Skin epidermis (tissue), 12 donors: ENCODE measurements around the gene FLT3LG.

Experiments
- H3K27ac ChIP-seq, 21 experiments: fragments of 200-600 bp; sonication (generic) in 11 of 21; one replicate each; pipeline ENCODE4 v1.5.0; 2020; ENCODE audit warnings: mild to moderate bottlenecking in 3 of 21, inconsistent platforms in 2 of 21, moderate library complexity in 2 of 21
- H3K4me3 ChIP-seq, 7 experiments: fragments of 200-600 bp; sonication (generic) in 2 of 7; one replicate each; pipeline ENCODE4 v1.5.0; 2020; ENCODE audit warnings: inconsistent platforms in 2 of 7, mild to moderate bottlenecking in 2 of 7, moderate library complexity in 1 of 7

FLT3LG gene

DNA sequence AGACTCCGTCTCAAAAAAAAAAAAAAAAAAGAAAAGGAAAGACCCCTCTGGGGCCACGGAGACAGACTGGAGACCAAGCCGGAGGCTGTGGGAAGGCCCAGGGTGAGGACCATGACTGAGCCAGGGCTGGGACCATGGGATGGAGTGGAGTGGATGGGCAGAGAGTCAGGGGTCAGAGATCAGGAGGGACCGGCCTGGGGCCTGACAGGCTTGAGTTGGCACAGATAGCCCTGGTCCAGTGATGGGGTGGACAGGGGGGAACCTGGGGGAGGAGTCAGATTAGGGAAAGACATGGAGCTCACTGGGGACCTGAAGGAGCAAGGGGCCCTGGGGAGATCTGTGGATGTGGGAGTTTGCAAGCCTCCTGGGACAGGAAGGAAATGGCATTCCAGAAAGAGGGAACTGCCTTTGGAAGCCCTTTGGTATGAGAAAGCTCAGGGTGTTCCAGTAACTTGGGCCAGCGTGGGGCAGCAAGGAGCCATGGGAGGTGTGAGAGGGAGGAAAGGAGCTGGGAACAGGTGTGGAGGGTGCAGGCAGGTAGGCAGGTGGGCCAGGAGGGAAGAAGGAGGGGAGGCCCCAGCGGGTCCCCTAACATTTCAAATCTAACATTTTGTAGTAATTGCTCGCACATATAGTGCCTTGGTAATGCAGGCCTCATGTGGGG is 7.1 kb downstream of the FLT3LG start:
- Histone ChIP-seq H3K27ac (no peak overlapping the region), H3K4me3 (no peak overlapping the region)

DNA sequence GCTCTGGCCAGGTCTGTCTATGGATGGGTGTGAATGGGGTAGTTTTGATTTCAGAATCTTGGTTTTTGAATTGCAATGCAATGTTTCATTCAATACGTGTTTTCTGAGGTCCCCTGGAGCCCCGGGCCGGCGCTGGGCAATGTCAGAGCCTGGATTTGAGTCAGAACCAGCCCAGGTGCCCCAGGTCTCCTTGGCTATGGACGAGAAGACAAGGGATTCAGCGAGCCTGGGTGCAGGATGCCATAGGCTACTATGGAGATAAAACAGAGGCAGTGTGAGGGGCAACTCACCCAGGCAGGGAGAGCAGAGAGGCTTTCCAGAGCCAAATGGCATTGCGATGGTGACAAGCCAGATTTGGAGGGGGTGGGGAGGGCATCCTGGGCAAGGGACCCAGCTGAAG is 12.2 kb downstream of the FLT3LG start:
- Histone ChIP-seq H3K27ac (peak overlapping the region in 3 of 21 experiments; percentile 80 to 95 (median 83)), H3K4me3 (no peak overlapping the region)

DNA sequence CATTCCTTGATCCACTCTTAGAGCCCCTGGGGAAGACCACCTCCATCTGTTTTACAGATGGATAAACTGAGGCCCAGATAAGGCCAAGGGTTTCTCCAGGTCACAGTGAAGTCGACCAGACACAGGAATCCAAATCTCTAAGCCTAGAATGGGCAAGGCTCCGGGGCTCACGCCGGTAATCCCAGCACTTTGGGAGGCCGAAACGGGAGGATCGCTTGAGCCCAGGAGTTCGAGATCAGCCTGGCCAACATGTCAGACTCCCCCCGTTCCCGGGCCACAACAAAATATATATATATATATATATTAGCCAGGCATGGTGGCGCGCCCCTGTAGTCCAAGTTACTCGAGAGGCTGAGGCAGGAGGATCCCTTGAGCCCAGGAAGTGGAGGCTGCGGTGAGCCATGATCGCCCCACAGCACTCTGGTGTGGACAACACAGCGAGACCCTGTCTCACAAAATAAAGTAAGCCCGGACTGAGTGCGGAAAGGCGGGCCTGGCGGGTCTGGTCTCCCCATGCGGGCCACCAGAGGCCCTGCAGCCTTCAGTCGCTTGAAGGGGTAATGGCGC is 12.8 kb downstream of the FLT3LG start:
- H3K4me3 ChIP-seq = peak overlapping the region in 1 of 7 experiments; percentile 87

DNA sequence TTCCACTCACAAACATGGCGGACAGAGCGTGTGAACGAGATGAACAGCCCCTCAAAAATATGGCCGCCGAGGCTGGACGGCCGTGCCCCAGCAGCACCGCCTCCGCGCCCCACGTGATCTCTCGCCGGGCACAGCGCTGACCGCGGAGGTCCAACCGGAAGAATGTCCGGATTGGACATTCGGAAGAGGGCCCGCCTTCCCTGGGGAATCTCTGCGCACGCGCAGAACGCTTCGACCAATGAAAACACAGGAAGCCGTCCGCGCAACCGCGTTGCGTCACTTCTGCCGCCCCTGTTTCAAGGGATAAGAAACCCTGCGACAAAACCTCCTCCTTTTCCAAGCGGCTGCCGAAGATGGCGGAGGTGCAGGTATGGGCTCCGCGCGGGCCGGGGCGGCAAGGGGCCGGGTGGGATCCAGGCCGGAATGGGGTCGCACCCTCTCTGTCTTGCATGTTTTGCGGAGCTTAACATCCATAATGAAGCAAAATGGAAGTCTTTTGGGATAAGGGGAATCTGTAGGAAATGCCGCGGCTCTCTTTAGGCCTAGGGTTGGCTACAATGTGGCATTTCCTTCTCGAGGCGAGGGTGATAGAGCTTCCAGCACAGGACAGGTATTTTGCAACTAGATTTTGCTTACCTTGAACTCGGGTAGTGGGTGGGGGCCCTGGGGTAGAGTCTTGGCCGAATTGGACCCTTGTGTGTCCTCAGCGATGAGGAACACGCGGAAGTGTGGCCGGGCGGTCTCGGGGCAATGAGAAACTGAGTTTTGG is 13.4 kb downstream of the FLT3LG start, which contains the start of gene RPL13A:
Gene RPL13A, plus strand, starts transcription at position 332 of the 769 bp plus-strand sequence. Its CDS starts 22 bp downstream, at position 354.
- Histone ChIP-seq H3K27ac (peak within 1 kb of the TSS; percentile 57 to 97 (median 93)), H3K4me3 (peak within 1 kb of the TSS; percentile 59 to 98 (median 92))

More for the DNA sequence above, 12.8 kb downstream of the FLT3LG start:
- H3K27ac ChIP-seq = peak overlapping the region in 20 of 21 experiments; percentile 44 to 95 (median 74)

DNA sequence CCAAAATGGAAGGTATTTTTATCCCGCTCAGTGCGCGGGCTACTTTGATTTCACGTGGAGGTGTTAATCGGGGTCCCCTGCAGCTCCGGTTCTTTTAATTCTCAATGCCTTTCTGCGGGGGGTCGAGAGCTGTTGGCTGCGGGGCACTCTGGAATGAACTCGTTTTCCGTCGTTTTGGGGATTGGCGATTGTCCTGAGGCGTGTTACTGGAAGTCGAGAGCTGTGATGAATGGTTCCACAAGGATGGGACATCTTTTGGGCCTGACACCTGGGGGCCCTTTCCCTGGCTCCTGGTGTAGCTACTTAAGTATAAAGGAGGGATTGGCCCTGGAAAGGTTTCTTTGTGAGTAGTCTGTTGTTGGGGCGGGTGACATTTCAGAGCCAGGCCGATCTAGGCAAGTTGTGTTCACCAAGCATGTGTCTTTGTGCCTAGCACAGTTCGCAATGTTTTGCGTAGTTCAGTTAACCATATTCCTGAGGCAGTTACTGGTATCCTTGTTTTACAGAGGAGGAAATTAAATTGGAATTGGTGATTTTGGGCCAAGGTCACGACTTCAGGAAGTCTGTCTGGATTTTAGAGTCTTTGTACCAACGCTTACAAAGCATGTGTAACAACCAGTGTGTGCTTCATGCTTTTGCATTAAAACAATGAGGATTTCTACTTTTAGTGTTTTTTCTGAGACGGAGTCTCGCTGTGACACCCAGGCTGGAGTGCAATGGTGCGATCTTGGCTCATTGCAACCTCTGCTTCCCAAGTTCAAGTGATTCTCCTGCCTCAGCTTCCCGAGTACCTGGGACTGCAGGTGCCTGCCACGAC is 14.2 kb downstream of the FLT3LG start:
- Histone ChIP-seq H3K27ac (peak overlapping the region; percentile 57 to 97 (median 93)), H3K4me3 (peak overlapping the region; percentile 59 to 98 (median 92))

DNA sequence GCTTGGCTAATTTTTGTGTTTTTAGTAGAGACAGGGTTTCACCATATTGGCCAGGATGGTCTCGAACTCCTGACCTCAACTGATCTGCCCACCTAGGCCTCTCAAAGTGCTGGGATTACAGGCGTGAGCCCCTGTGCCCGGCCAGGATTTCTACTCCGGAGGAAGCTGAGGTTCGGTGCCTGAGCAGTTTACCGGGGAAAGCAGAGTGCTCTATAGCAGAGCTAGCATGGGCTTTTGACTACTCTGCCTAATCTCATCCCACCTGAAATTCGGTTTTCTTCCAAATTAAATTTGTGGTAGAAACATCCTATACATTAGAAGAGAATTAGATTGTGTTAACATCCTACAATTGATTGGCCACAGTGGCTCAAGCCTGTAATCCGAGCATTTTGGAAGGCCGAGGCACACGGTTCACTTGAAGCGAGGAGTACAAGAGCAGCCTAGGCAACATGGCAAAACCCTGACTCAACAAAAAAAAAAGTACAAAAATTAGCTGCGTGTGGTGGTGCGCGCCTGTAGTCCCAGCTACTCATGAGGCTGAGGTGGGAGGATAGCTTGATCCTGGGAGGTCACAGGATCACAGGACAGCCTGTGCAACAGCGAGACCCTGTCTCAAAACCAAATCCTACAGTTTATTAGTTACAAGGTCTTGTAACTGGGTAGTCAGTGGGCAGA is 15.0 kb downstream of the FLT3LG start:
- Histone ChIP-seq H3K27ac (peak overlapping the region in 19 of 21 experiments; percentile 80 to 97 (median 93)), H3K4me3 (peak overlapping the region; percentile 59 to 98 (median 92))

DNA sequence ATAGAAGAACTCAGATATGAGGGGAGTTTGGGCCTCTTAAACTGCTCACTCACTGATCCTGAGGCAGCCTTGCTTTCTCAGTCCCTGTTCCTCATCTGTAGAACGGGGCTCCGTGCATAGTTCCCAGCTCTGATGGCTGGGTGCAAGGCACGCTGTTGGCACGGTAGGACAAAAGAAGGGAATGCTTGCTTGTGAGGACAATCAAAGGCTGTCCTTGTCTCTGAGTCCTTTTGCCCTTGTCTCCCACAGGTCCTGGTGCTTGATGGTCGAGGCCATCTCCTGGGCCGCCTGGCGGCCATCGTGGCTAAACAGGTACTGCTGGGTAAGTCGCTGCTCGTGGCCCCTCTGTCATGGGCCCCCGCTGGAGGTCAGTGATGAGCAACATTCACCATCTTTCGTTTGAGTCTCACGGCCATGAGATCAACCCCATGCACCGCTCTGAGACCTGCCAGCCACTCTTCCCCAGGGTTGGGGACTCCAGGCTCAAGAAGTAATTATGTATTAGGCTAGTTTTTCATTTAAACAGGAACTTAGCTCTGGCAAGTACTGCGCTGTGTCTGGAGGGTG is 15.7 kb downstream of the FLT3LG start:
- Histone ChIP-seq H3K27ac (peak overlapping the region in 17 of 21 experiments; percentile 80 to 97 (median 93)), H3K4me3 (peak overlapping the region; percentile 59 to 98 (median 92))

DNA sequence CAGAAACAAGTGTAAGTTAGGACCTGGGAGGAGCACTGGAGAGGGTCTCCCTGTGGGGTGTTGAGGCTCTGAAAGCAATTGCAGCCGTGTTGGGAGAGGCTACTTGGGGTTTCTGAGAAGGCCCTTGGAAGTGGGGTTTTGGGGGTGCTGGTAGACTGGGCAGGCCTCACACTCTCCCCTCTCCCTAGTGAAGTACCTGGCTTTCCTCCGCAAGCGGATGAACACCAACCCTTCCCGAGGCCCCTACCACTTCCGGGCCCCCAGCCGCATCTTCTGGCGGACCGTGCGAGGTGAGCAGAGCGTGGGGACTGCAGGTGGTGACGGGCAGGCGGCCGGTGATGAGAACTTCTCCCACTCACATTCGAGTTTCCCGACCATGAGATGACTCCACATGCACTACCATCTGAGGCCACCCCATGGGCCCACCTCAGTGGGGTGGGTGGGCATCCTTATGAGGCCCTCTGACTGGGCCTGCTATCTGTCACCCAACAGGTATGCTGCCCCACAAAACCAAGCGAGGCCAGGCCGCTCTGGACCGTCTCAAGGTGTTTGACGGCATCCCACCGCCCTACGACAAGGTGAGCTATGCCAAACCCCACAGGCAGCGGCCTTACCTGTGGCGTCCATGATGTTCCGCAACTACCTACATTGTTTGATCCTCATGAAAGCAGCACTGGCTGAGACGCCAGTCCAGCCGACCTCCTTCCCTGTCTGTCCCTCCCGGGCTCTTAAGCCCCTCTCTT is 16.4 kb downstream of the FLT3LG start:
- Histone ChIP-seq H3K27ac (peak overlapping the region in 12 of 21 experiments; percentile 80 to 97 (median 94)), H3K4me3 (peak overlapping the region in 2 of 7 experiments; percentile 87 to 98)

DNA sequence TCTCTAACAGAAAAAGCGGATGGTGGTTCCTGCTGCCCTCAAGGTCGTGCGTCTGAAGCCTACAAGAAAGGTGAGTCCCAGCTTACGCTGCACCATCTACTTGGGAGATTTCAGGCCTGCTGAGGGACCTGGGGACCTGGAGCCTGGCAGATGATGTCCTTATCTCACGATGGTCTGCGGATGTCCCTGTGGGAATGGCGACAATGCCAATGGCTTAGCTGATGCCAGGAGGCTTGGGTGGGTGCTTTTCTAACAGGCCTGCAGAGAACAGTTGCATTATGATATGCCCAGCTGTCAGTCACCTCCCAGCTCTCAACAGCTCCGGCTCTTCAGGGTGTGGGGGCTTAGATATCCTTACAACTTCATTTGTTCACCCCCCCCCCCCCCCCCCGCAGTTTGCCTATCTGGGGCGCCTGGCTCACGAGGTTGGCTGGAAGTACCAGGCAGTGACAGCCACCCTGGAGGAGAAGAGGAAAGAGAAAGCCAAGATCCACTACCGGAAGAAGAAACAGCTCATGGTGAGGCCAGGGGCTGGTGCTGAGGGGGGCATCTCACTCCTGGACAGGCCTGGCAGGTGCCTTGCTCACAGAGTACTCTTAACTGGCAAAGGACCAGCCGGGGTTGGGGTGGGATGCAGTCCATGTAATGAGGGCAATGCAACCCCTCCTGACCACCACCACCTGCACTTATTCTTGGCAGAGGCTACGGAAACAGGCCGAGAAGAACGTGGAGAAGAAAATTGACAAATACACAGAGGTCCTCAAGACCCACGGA is 17.2 kb downstream of the FLT3LG start:
- no peak overlapping the region for H3K4me3 ChIP-seq
- H3K27ac ChIP-seq = peak overlapping the region in 1 of 21 experiments; percentile 80

DNA sequence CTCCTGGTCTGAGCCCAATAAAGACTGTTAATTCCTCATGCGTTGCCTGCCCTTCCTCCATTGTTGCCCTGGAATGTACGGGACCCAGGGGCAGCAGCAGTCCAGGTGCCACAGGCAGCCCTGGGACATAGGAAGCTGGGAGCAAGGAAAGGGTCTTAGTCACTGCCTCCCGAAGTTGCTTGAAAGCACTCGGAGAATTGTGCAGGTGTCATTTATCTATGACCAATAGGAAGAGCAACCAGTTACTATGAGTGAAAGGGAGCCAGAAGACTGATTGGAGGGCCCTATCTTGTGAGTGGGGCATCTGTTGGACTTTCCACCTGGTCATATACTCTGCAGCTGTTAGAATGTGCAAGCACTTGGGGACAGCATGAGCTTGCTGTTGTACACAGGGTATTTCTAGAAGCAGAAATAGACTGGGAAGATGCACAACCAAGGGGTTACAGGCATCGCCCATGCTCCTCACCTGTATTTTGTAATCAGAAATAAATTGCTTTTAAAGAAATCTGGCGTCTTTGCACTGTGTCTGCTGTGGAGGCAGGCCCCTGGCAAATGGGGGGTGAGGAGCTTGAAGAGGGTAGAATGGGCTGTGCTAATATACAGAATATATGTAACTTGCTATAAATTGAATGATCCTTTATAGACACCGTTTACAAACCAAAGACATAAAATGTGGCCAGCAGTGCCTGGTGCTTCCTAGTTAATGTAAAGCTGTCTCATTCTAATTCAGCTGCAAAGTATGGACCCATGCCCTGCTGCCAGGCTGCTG is 18.0 kb downstream of the FLT3LG start:
- Histone ChIP-seq H3K4me3 (no peak overlapping the region), H3K27ac (no peak overlapping the region)

DNA sequence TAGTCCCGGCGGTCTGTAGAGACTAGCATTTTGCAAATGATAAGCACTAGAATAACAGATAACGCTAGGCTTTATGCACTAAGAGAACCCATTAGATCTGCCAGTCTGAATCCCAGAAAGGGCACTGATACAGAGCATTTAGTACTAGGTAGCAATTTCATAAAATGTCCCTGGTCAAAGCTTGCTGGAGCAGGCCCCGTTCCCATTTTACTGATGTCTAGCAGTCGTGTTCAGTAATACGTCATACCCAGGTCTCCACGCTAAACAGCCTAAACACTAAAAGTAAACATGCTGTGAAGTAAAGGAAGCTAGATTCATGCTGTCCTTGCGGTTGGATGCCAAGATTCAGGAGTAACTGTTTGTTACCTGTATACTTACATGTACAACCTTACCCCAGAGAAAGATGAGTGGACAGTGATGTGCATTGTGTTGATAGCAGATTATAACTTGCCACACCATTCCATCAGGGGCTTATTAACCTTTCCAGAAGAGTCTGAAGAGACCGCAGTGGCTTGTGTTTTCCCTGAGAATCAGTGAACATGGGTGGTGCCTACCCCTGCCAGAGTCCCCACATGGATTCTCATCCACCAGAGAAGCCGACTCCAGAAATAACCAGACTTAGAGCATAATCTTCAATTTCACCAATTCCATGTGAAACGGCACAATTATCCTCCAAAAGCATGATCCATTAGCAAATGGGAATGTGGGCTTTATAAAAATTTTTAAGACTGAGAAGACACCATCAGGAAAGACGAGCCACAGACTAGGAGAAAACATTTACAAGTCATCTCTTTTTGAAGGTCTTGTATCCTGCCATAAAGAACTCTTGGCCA is 18.8 kb downstream of the FLT3LG start:
- H3K27ac ChIP-seq = no peak overlapping the region
- H3K4me3 ChIP-seq = no peak overlapping the region

DNA sequence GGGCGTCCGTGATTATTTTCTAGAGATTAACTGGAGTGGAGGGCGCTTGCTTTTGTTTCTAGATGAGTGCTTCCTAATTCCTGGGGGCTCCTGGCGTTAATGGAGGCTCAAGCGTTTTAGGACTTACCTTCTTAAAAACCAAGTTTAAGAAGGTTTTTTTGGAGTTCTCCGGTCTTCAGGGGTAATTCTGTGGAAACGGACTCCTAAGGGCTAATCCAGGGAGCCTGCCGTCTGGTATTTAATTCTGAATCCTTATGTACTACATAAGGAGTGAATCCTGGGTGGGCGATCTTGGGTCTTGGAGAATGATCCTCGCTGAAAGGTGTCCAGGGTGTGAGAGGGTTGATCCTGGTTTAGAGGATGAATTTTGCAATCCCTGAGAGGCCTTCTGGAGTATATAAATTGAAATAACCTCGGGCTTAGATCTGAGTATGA is 22.6 kb downstream of the FLT3LG start:
- peak overlapping the region; percentile 74 to 97 (median 93) for H3K4me3 ChIP-seq
- H3K27ac ChIP-seq = peak overlapping the region; percentile 88 to 98 (median 94)

DNA sequence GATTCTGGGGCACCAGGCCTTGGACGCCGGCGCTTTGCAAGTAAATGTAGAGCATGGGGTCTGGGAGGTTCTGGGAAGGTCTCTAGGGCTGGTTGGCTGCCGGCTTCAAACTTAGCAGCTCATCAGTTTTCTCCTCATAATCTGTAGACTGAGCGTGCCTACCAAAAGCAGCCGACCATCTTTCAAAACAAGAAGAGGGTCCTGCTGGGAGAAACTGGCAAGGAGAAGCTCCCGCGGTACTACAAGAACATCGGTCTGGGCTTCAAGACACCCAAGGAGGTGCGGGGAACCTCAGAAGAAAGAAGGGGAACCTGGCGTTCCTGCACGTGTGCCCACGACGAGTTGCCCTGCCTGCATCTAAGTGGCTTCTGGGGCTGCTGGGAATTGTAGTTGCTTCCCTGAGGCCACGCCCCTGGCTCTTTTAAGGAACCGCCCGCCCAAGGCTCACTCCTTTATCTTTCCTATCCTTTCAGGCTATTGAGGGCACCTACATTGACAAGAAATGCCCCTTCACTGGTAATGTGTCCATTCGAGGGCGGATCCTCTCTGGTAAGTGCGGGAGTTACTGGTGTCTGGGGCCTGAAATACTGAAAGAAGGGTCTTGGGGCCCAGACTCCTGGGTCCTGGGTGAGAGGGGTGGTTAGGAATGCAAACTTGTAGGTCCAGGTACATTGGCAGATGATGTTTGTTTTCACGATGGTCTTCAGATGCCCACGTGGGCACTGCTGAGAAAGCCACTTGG is 23.2 kb downstream of the FLT3LG start:
- peak overlapping the region; percentile 88 to 98 (median 94) for H3K27ac ChIP-seq
- H3K4me3 ChIP-seq = peak overlapping the region; percentile 74 to 97 (median 93)

DNA sequence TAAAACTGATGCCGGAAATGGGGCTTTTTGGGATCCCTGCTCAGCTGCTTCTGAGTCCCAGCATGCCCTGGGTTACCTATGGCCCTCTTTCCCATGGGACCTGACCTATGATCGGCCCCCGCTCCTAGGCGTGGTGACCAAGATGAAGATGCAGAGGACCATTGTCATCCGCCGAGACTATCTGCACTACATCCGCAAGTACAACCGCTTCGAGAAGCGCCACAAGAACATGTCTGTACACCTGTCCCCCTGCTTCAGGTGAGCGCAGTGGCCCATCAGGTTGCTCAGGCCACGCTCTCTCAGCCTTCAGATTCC is 23.7 kb downstream of the FLT3LG start:
- H3K27ac ChIP-seq = peak overlapping the region in 13 of 21 experiments; percentile 92 to 98 (median 97)
- peak overlapping the region in 6 of 7 experiments; percentile 74 to 96 (median 92) for H3K4me3 ChIP-seq

DNA sequence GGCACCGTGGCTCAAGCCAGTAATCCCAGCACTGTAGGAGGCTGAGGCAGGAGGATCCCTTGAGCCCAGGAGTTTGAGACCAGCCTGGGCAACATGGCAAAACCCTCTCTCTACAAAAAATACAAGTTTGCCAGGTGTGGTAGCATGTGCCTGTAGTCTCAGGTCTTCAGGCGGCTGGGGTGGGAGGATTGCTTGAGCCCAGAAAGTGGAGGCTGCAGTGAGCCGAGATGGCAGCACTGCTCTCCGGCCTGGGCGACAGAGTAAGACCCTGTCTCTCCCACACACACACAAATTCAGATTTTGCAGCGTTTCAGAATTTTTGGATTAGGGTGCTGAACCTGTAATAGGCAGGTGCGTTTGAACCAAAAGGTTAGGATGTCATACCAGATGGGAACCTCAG is 24.5 kb downstream of the FLT3LG start:
- peak overlapping the region in 3 of 7 experiments; percentile 26 to 43 (median 32) for H3K4me3 ChIP-seq
- peak overlapping the region in 11 of 21 experiments; percentile 13 to 98 (median 93) for H3K27ac ChIP-seq
